Endothelial cell (in vitro differentiated cells): ENCODE measurements around the gene LILRB2. TPM values are rescaled to one million over a fixed set of nuclear protein-coding genes. Genes with fewer than 3 reads are reported as not detected.
"Not testable (repeated sequence)": the region's sequence is repeated elsewhere in the genome, so short reads cannot be mapped to it uniquely, and the experiment has no call there.

ENCODE experiments used
- DNase-seq: peaks from one replicate; pipeline ENCODE4 v3.0.0; 2021; ENCODE audit warnings: low spot score
- H3K27ac Mint-ChIP-seq: one replicate; pipeline ENCODE4 v1.8.0; 2021; ENCODE audit warnings: mixed read lengths, inconsistent platforms; ENCODE audit not compliant: unreplicated experiment
- H3K27me3 Mint-ChIP-seq: one replicate; pipeline ENCODE4 v1.8.0; 2021; ENCODE audit warnings: mild to moderate bottlenecking, moderate library complexity, mixed read lengths, inconsistent platforms; ENCODE audit not compliant: unreplicated experiment
- H3K36me3 Mint-ChIP-seq: one replicate; pipeline ENCODE4 v1.8.0; 2021; ENCODE audit warnings: mild to moderate bottlenecking, low read depth, mixed read lengths, inconsistent platforms; ENCODE audit not compliant: unreplicated experiment
- H3K4me1 Mint-ChIP-seq: one replicate; pipeline ENCODE4 v1.8.0; 2021; ENCODE audit warnings: mild to moderate bottlenecking, mixed read lengths, inconsistent platforms; ENCODE audit not compliant: unreplicated experiment
- H3K4me3 Mint-ChIP-seq: one replicate; pipeline ENCODE4 v1.8.0; 2021; ENCODE audit warnings: mild to moderate bottlenecking, mixed read lengths, inconsistent platforms; ENCODE audit not compliant: unreplicated experiment
- H3K9me3 Mint-ChIP-seq: one replicate; pipeline ENCODE4 v1.8.0; 2021; ENCODE audit warnings: mixed read lengths, inconsistent platforms; ENCODE audit not compliant: unreplicated experiment
- CTCF ChIP-seq: fragments of 200-600 bp; sonication (generic); IDR thresholded peaks from one replicate; pipeline ENCODE4 v1.5.0; 2021; ENCODE audit warnings: antibody characterized with exemption; ENCODE audit not compliant: unreplicated experiment
- total RNA-seq: library from RNA; stranded (reverse); fragmentation: NEBNext Ultra II Directional; extraction: Animal tissue kit (Norgen Biotek cat#: 25700); gene quantifications from one replicate; pipeline ENCODE4 v1.2.1, GENCODE V29; 2021; ENCODE audit not compliant: unreplicated experiment

Gene LILRB2
- total RNA-seq, 1 donor from 2014 or later: not detected

- not testable (repeated sequence) for H3K4me3 Mint-ChIP-seq
Observed at GRCh38 chr19:54240372-54241336, 40.3 kb downstream of the LILRB2 start.

GRCh38 chr19:54239491-54240371 is 41.2 kb downstream of the LILRB2 start:
- H3K27ac Mint-ChIP-seq: not testable (repeated sequence)

More at GRCh38 chr19:54240372-54241336, 40.3 kb downstream of the LILRB2 start:
- not testable (repeated sequence) for H3K27me3 Mint-ChIP-seq, DNase-seq, H3K27ac Mint-ChIP-seq, H3K4me1 Mint-ChIP-seq, H3K9me3 Mint-ChIP-seq, H3K36me3 Mint-ChIP-seq

GRCh38 chr19:54233941-54234340 is 47.0 kb downstream of the LILRB2 start:
- no peak for TF ChIP-seq CTCF
- Mint-ChIP-seq H3K9me3 (no peaks in the 10 kb centered on the region), H3K27me3 (peaks cover 6% of the 10 kb centered on the region), H3K27ac (no peak overlapping the region), H3K4me3 (no peak overlapping the region), H3K4me1 (no peaks in the 10 kb centered on the region), H3K36me3 (peaks cover 9% of the 10 kb centered on the region)
- no peak for DNase-seq

More at GRCh38 chr19:54239491-54240371, 41.2 kb downstream of the LILRB2 start:
- not testable (repeated sequence) for H3K27me3 Mint-ChIP-seq, DNase-seq, H3K4me3 Mint-ChIP-seq, H3K4me1 Mint-ChIP-seq, H3K36me3 Mint-ChIP-seq, H3K9me3 Mint-ChIP-seq

GRCh38 chr19:54231077-54231931 is 49.6 kb downstream of the LILRB2 start:
- H3K27me3 Mint-ChIP-seq: peaks cover 6% of the 10 kb centered on the region
- peaks cover 9% of the 10 kb centered on the region for H3K36me3 Mint-ChIP-seq
- no peaks in the 10 kb centered on the region for H3K9me3 Mint-ChIP-seq
- peak; percentile 94 for DNase-seq
- H3K4me1 Mint-ChIP-seq: no peaks in the 10 kb centered on the region
- no peak overlapping the region for H3K4me3 Mint-ChIP-seq
- peak; percentile 92 for TF ChIP-seq CTCF
- H3K27ac Mint-ChIP-seq: no peak overlapping the region

GRCh38 chr19:54230031-54230430 is 50.9 kb downstream of the LILRB2 start:
- no peak for TF ChIP-seq CTCF
- H3K9me3 Mint-ChIP-seq: no peaks in the 10 kb centered on the region
- H3K36me3 Mint-ChIP-seq: peaks cover 9% of the 10 kb centered on the region
- no peak for DNase-seq
- no peak overlapping the region for H3K4me3 Mint-ChIP-seq
- H3K27me3 Mint-ChIP-seq: peaks cover 6% of the 10 kb centered on the region
- H3K27ac Mint-ChIP-seq: no peak overlapping the region
- H3K4me1 Mint-ChIP-seq: no peaks in the 10 kb centered on the region
